ENCODE data around the gene RASSF7.
A peak's percentile ranks its signal among the peaks of the same experiment; 100 is the strongest.

RASSF7 gene

GRCh38 chr11:612201-612960 is 51.6 kb downstream of the RASSF7 start:
- no peak for DNase-seq

DNA sequence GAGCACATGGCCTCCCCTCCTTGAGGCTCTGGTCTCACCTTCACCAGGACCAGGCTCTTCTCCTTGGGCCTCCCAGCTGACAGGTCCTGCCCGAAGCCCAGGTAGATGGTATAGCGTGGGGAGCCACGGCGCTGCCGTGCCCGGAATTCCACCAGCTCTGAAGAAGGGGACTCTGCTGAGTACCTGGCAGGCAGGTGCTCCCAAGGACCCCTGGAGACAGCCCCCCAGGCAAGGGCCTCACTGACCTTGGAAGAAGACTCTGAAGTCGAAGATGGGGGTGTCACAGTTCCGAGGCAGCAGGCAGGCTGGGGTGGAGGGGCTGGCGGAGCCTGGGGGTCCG is 52.2 kb downstream of the RASSF7 start:
- DNase-seq, result no peak

DNA sequence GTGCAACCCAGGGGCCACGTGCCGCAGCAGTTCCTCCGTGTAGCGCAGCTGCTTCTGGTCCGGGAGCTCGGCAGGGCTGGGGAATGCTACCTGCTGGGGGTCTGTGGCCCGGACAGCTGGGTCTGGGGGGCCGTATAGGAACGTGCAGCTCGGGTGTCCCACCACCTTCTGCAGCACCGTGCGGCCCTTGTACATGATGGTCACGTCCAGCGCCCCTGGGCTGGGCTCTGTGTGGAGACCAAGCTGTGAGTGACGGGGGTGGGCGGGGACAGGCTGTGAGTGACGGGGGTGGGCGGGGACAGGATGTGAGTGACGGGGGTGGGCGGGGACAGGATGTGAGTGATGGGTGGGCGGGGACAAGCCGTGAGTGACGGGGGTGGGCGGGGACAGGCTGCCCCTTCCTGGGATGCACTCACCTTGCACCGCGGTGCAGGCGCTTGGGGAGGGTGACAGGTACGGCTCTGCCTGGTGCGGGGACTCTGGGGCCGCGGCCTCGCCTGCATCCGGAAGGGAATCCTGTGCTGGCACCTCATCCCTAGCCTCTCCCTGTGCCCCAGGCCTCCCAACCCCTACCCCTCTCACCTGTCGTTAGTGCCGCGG is 52.7 kb downstream of the RASSF7 start:
- DNase-seq, result peak; percentile 76
